K562 (cell line): ENCODE measurements around the gene CHDH. TPM values are rescaled to one million over a fixed set of nuclear protein-coding genes. Genes with fewer than 3 reads are reported as not detected.

ENCODE experiments used
- ATAC-seq: fragments of 200-7000 bp; cut with Tn5 transposase; 3 replicates; pipeline ENCODE4 v1.9.1; 2020; ENCODE audit warnings: moderate library complexity
- BruUV-seq: library from RNA; stranded (reverse); fragments of 400-500 nt; replicated peaks from 2 replicates; lab custom pipeline; 2021; lab: Mats Ljungman, UMichigan
- CTCF ChIA-PET: fragments of 300-600 bp; formaldehyde crosslinking; extraction: SDS; loops from one replicate; lab custom pipeline; 2021; ENCODE audit warnings: low intra/inter-chr PET ratio; lab: Yijun Ruan, JAX
- POLR2A ChIA-PET: fragments of 300-600, 350-650 bp; sonication (Branson Sonifier 250); formaldehyde crosslinking; extraction: SDS; loops from one replicate; lab custom pipeline; 2021; ENCODE audit warnings: antibody characterized with exemption, inconsistent platforms; lab: Yijun Ruan, JAX
- DNase-seq, 4 experiments: peaks; one replicate each; pipeline versions ENCODE4 v3.0.0 to v3.0.0-alpha.2; 2011 to 2018; ENCODE audit warnings: low spot score in 3 of 4, mixed read lengths in 3 of 4; ENCODE audit errors: extremely low read depth in 1 of 4
- FAIRE-seq: peaks from 2 replicates; lab custom pipeline; 2011; peaks lifted over from hg19 to GRCh38; lab: Jason Lieb, UNC
- H2AFZ ChIP-seq: 2 replicates; pipeline ENCODE4 v1.6.0; 2011; ENCODE audit warnings: low read depth, low read length, control low read depth, inconsistent platforms
- H3K27ac ChIP-seq: fragments of 200-600 bp; 3 replicates; pipeline ENCODE4 v1.8.0; 2011; ENCODE audit warnings: low read depth, mild to moderate bottlenecking, control low read depth, inconsistent platforms, low read length, moderate library complexity, mixed read lengths; ENCODE audit errors: extremely low read depth
- H3K27me3 ChIP-seq, 2 experiments: fragments of 300-600 bp in 1 of 2; 2 replicates in 1 of 2; 3 replicates in 1 of 2; pipeline versions ENCODE4 v1.6.0 to v1.8.0; 2011; ENCODE audit warnings: inconsistent platforms in 2 of 2, low read length in 2 of 2, mild to moderate bottlenecking in 1 of 2, mixed read lengths in 1 of 2, moderate library complexity in 1 of 2; ENCODE audit not compliant: control insufficient read depth in 2 of 2, insufficient read depth in 2 of 2
- H3K36me3 ChIP-seq: fragments of 300-600 bp; 3 replicates; pipeline ENCODE4 v1.8.0; 2011; ENCODE audit warnings: mild to moderate bottlenecking, low read length, inconsistent platforms; ENCODE audit not compliant: control insufficient read depth, insufficient read depth
- H3K4me1 ChIP-seq, 2 experiments: fragments of 200-600 bp in 1 of 2; replicated peaks in 1 of 2; 2 replicates in 1 of 2; 3 replicates in 1 of 2; pipeline versions ENCODE4 v1.5.1 to v1.8.0; 2011; ENCODE audit warnings: inconsistent platforms in 2 of 2, low read length in 2 of 2, mild to moderate bottlenecking in 1 of 2, mixed read lengths in 1 of 2, moderate library complexity in 1 of 2; ENCODE audit not compliant: control insufficient read depth in 2 of 2, insufficient read depth in 2 of 2
- H3K4me2 ChIP-seq: 2 replicates; pipeline ENCODE4 v1.6.1; 2011; ENCODE audit warnings: low read length, control low read depth, inconsistent platforms, mixed read lengths; ENCODE audit not compliant: insufficient read depth
- H3K4me3 ChIP-seq: fragments of 200-600 bp; sonication (generic), shearing (Covaris generic); 2 replicates; pipeline ENCODE4 v1.5.1; 2016; ENCODE audit warnings: control low read depth, inconsistent platforms
- H3K79me2 ChIP-seq: fragments of 200-600 bp; 3 replicates; pipeline ENCODE4 v1.8.0; 2011; ENCODE audit warnings: low read length, inconsistent platforms; ENCODE audit not compliant: control insufficient read depth, insufficient read depth
- H3K9ac ChIP-seq, 2 experiments: 2 replicates each; pipeline versions ENCODE4 v1.6.0 to v1.6.1; 2011; ENCODE audit warnings: low read depth in 2 of 2, low read length in 2 of 2, control low read depth in 1 of 2, inconsistent platforms in 1 of 2, mild to moderate bottlenecking in 1 of 2, mixed read lengths in 1 of 2; ENCODE audit not compliant: insufficient read depth in 1 of 2
- H3K9me1 ChIP-seq: one replicate; pipeline ENCODE4 v1.6.0; 2011; ENCODE audit warnings: inconsistent platforms, mild to moderate bottlenecking, low read length, moderate library complexity; ENCODE audit not compliant: control insufficient read depth, insufficient read depth
- H3K9me3 ChIP-seq: replicated peaks from 2 replicates; pipeline ENCODE4 v1.5.1; 2011; ENCODE audit warnings: low read depth, low read length, inconsistent platforms; ENCODE audit not compliant: control insufficient read depth, insufficient read depth
- H4K20me1 ChIP-seq: replicated peaks from 2 replicates; pipeline ENCODE4 v1.6.1; 2011; ENCODE audit warnings: low read length, inconsistent platforms, mixed read lengths; ENCODE audit not compliant: control insufficient read depth, insufficient read depth
- FOSL1 ChIP-seq: fragments of 200-800 bp; sonication (Bioruptor generic); conservative IDR thresholded peaks from 2 replicates; pipeline ENCODE4 v1.6.1; 2016; ENCODE audit warnings: missing genetic modification characterization, missing compliant biosample characterization
- FOXM1 ChIP-seq, 2 experiments: fragments of 450-650 bp in 1 of 2; sonication (generic) in 1 of 2; formaldehyde crosslinking in 1 of 2; IDR thresholded peaks; 2 replicates each; pipeline versions ENCODE4 v1.6.1 to v1.9.0; 2017 to 2022; ENCODE audit warnings: low read depth in 2 of 2, mild to moderate bottlenecking in 2 of 2, missing genetic modification reagents in 1 of 2, moderate library complexity in 1 of 2
- IRF1 ChIP-seq: sonication (generic); formaldehyde crosslinking; IDR thresholded peaks from 2 replicates; pipeline ENCODE4 v1.8.0; 2022; ENCODE audit warnings: missing genetic modification reagents, mild to moderate bottlenecking, borderline replicate concordance
- MAZ ChIP-seq, 2 experiments: fragments of 450-650 bp in 1 of 2; sonication (generic) in 1 of 2; formaldehyde crosslinking; IDR thresholded peaks in 1 of 2; conservative IDR thresholded peaks in 1 of 2; 2 replicates each; pipeline versions ENCODE4 v1.4.0 to v1.5.0; 2020; ENCODE audit warnings: mild to moderate bottlenecking in 1 of 2, missing genetic modification reagents in 1 of 2
- MCM3 ChIP-seq: fragments of 450-650 bp; IDR thresholded peaks from 2 replicates; pipeline ENCODE4 v1.6.1; 2016
- MEF2A ChIP-seq: IDR thresholded peaks from 2 replicates; pipeline ENCODE4 v1.6.1; 2011; ENCODE audit warnings: low read depth, mild to moderate bottlenecking, low read length, moderate library complexity; ENCODE audit not compliant: control insufficient read depth
- NCOR1 ChIP-seq: fragments of 450-650 bp; IDR thresholded peaks from 2 replicates; pipeline ENCODE4 v1.6.1; 2016; ENCODE audit warnings: mild to moderate bottlenecking, moderate library complexity
- NFIX ChIP-seq: fragments of 250-450 bp; sonication (Bioruptor Pico); IDR thresholded peaks from 2 replicates; pipeline ENCODE4 v1.4.0; 2020; ENCODE audit warnings: low read depth, mild to moderate bottlenecking, moderate library complexity
- NUFIP1 ChIP-seq: fragments of 450-650 bp; IDR thresholded peaks from 2 replicates; pipeline ENCODE4 v1.6.1; 2018; ENCODE audit not compliant: partially characterized antibody
- SNRNP70 ChIP-seq: fragments of 200-400 bp; formaldehyde crosslinking; optimal IDR thresholded peaks from 2 replicates; pipeline ENCODE3; 2017; ENCODE audit warnings: low read depth, low read length
- TCF15 ChIP-seq: fragments of 250-450 bp; sonication (Bioruptor Pico); IDR thresholded peaks from 2 replicates; pipeline ENCODE4 v1.8.0; 2022; ENCODE audit warnings: moderate library complexity, mild to moderate bottlenecking, inconsistent platforms
- THAP12 ChIP-seq: fragments of 250-450 bp; sonication (Bioruptor Pico); IDR thresholded peaks from 2 replicates; pipeline ENCODE4 v1.9.0; 2021; ENCODE audit warnings: mild to moderate bottlenecking, inconsistent platforms
- U2AF1 ChIP-seq: fragments of 200-400 bp; formaldehyde crosslinking; optimal IDR thresholded peaks from 2 replicates; pipeline ENCODE3; 2017; ENCODE audit warnings: mild to moderate bottlenecking, low read depth, low read length, moderate library complexity
- ZFP36 ChIP-seq: fragments of 150-350 bp; IDR thresholded peaks from 2 replicates; pipeline ENCODE4 v1.6.1; 2018; ENCODE audit warnings: low read length, low read depth; ENCODE audit not compliant: partially characterized antibody
- ZKSCAN3 ChIP-seq: fragments of 250-450 bp; sonication (Bioruptor Pico); IDR thresholded peaks from 2 replicates; pipeline ENCODE4 v1.4.0; 2020
- WGBS: fragments of 100-300 bp; shearing (Covaris generic); methylation state at CpG from one replicate; pipeline ENCODE4 v1.1.6; 2016; ENCODE audit warnings: low coverage, mixed read lengths; ENCODE audit not compliant: insufficient coverage; ENCODE audit errors: missing lambda C conversion rate; 5-methylcytosine and 5-hydroxymethylcytosine counted together
- in situ Hi-C: fragments of 300-500 bp; cut with MboI; formaldehyde crosslinking; loops from 4 replicates; pipeline ENCODE4 v1.15.0; 2018; ENCODE audit warnings: inconsistent platforms, mixed read lengths
- intact Hi-C: fragments of 100-400 bp; cut with micrococcal nuclease; formaldehyde crosslinking; loops from 2 replicates; pipeline ENCODE4 v1.14.2; 2022
- polyA plus RNA-seq, 8 experiments: library from polyadenylated mRNA; depleted of rRNA in 4 of 8; stranded (reverse) in 5 of 8; unstranded in 3 of 8; fragments of >200 nt; fragmentation: Nextera tagmentation in 2 of 8; fragmentation: Illumina TruSeq in 1 of 8; extraction: Ambion mirVana in 2 of 8; extraction: Trizol in 1 of 8; gene quantifications; 2 replicates each; pipeline versions ENCODE4 v1.2.1 to v1.2.3, GENCODE V29; 2011 to 2014; ENCODE audit warnings: inconsistent platforms in 1 of 8, missing spikeins in 1 of 8
- total RNA-seq, 7 experiments: library from RNA; depleted of rRNA in 6 of 7; stranded (reverse); fragments of >200 nt in 6 of 7; fragmentation: Illumina TruSeq in 2 of 7; extraction: Trizol in 2 of 7; gene quantifications; 2 replicates each; pipeline versions ENCODE4 v1.2.1 to v1.2.3, GENCODE V29; 2011 to 2021; ENCODE audit warnings: low replicate concordance in 1 of 7

Gene CHDH
- total and polyA plus RNA-seq, 9 of the 15 experiments (the other 6 are each of a cell fraction or from before 2014, with no cell fraction given): 0.06 to 1.9 (median 0.46) TPM

GRCh38 chr3:53799338-53799865, 46.8 kb downstream of the CHDH start:
- FAIRE-seq (no peak), DNase-seq (no peak), ATAC-seq (0 out of 3 replicates have a peak, but pooled peaks have one; percentile 27)
- H3K79me2 ChIP-seq: no peaks in the 10 kb centered on the region
- BruUV-seq: no TSS peak
- no peak overlapping the region for H3K27ac ChIP-seq
- no peaks in the 10 kb centered on the region for H3K9me3 ChIP-seq
- no peaks in the 10 kb centered on the region for H3K9me1 ChIP-seq
- H3K4me1 ChIP-seq: no peaks in the 10 kb centered on the region
- peaks cover 10 to 65% of the 10 kb centered on the region in 2 experiments; a peak in 4 of 5 replicates for H3K27me3 ChIP-seq
- WGBS: 0% methylated on average over 4 of the region's 12 CpGs
- POLR2A ChIA-PET: no interaction called here
- in situ Hi-C loops: no loop called here
- no peaks in the 10 kb centered on the region; the same call in 1 of the 2 replicates for H4K20me1 ChIP-seq
- CTCF ChIA-PET: no interaction called here
- H3K4me3 ChIP-seq: no peak overlapping the region
- TF ChIP-seq TCF15 (no peak), ZKSCAN3 (CRISPR knock-in tag) (no peak), U2AF1 (no peak), ZFP36 (no peak), THAP12 (CRISPR knock-in tag) (no peak), SNRNP70 (no peak), MAZ (CRISPR knock-in tag; conservative IDR thresholded peaks at IDR 0.05 in 1 of 2, IDR thresholded peaks at IDR 0.05 in 1 of 2) (no peak), NUFIP1 (no peak), MEF2A (no peak), IRF1 (CRISPR knock-in tag) (no peak), FOSL1 (tag) (no peak), MCM3 (no peak), NCOR1 (no peak), FOXM1 (IDR thresholded peaks at IDR 0.05; ENCODE audit: low read depth) (no peak), FOXM1 (CRISPR knock-in tag; IDR thresholded peaks at IDR 0.05; ENCODE audit: low read depth) (no peak), NFIX (CRISPR knock-in tag) (no peak)
- H3K9ac ChIP-seq: no peak overlapping the region
- intact Hi-C loops: no loop called here
- no peak overlapping the region for H2AFZ ChIP-seq
- no peak overlapping the region for H3K4me2 ChIP-seq
- no peaks in the 10 kb centered on the region for H3K36me3 ChIP-seq
